ENCODE data around the gene LMO1.

Gene LMO1

DNA sequence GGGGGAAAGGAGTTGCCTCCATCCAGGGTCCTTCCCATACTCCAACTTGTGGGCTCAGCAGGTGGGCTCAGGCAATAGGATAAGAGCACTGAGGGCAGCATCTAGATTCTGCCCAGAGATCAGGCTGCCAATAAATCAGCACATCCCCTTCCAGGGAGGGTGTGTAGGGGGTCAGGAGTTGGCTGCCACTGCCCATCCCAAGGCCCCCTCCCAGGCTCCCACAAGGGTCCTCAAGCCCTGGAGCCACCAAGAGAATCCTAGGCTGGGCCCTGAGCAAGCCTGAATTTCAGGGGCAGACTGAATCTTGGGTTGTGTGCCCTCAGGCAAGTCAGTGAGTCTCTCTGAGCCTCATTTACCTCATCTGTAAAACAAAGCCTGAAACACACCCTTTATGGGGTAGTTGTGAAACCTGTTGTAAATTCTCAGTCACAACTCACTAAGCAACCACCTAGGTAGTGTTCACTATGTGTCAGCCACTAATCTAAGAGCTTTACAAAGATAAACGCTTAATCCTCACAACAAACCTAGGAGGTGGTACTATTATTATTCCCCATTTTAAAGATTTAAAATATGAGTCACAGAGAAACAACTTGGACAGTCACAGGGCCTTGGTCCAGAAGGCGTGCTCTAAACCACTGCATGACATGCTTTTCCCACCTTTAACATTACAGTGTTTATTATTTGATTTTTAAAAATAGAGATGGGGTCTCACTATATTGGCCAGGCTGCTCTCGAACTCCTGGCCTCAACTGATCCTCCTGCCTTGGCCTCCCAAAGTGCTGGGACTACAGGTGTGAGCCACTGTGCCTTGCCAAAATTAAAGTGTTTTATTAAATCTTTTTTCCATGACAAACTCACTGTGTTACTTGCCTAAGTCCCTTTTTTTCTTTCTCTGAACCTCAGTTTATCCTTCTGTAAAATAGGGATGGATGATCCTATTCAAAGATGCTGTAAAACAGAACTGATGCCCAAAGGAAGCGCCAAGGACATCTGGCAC lies 36.2 kb downstream of the LMO1 start:
- TF ChIP-seq CTCF (IDR thresholded peaks at IDR 0.05; ENCODE audit: insufficient read depth, low read length, missing control alignments) = no peak
- POLR2A ChIA-PET = no interaction called here
- CTCF ChIA-PET = interaction anchor here (1.0 to 6.9 kb wide), 11 partner anchors 8 to 732 kb away, joined by 3 to 42 read pairs (median 5); partner anchors contain the start of gene LMO1
- DNase-seq (ENCODE audit: low read depth, low spot score) = no peak
- H3K4me3 ChIP-seq (ENCODE audit: low read depth, low read length) = no peak overlapping the region

DNA sequence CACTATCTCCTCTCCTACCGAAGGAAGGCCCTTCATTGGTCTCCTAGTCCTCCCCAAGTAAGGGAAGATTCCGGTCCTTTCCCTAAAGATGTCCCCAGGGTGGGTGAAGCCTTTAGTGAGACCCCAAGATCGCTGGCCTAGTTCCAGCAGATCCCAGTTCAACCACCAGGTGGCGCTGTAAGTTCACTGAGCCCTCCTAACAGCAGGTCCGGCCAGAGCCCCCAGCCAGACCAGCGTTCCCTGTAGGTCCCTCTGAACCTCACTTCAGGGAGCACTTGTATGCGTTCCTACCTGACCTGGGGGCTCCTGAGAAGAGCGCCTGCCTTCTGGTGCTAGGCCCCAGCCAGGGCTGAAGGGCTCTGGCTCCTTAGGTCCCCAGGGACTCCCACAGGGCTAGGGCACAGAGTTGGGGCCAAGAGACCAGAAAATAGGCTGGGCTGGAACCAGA lies 38.1 kb downstream of the LMO1 start:
- ChIA-PET CTCF (interaction anchor here (1.6 to 10.1 kb wide), 5 partner anchors 11 to 341 kb away, joined by 5 to 151 read pairs (median 13); partner anchors contain the start of gene LMO1), POLR2A (no interaction called here)
- TF ChIP-seq CTCF (IDR thresholded peaks at IDR 0.05; ENCODE audit: insufficient read depth, low read length, missing control alignments) = peak; percentile 83
- no peak overlapping the region for H3K4me3 ChIP-seq (ENCODE audit: low read depth, low read length)
- no peak for DNase-seq (ENCODE audit: low read depth, low spot score)

DNA sequence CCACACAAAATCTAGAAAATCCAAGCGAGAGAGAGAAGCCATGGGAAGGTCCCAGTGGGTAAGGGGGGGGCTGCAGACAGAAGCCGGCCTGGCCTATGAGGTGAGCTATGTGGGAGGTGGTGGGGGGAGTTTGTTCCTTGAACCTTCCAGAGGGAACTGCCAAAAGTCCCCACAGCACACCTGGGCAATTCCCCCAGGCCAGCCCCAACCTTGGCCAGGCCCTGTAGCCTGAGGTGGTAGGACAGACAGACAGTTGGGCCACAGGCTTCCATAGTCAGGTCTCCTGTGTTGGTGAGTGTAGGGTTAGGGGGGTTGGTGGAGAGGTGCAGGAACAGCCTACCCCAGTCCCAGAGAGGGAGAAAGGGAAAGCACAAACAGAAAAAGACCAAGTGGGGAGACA lies 39.0 kb downstream of the LMO1 start:
- H3K4me3 ChIP-seq (ENCODE audit: low read depth, low read length) = no peak overlapping the region
- ChIA-PET CTCF (interaction anchor here (0.8 to 10.1 kb wide), 8 partner anchors 9 to 342 kb away, joined by 3 to 151 read pairs (median 10); partner anchors contain the start of gene LMO1), POLR2A (no interaction called here)
- no peak for DNase-seq (ENCODE audit: low read depth, low spot score)
- TF ChIP-seq CTCF (IDR thresholded peaks at IDR 0.05; ENCODE audit: insufficient read depth, low read length, missing control alignments) = no peak

GRCh38 chr11:8224161-8224591 lies 39.5 kb downstream of the LMO1 start:
- no peak for TF ChIP-seq CTCF (IDR thresholded peaks at IDR 0.05; ENCODE audit: insufficient read depth, low read length, missing control alignments)
- no peak for DNase-seq (ENCODE audit: low read depth, low spot score)
- ChIA-PET POLR2A (no interaction called here), CTCF (interaction anchor here (0.8 to 10.1 kb wide), 11 partner anchors 9 to 342 kb away, joined by 3 to 151 read pairs (median 7); partner anchors contain the start of gene LMO1)
- no peak overlapping the region for H3K4me3 ChIP-seq (ENCODE audit: low read depth, low read length)

DNA sequence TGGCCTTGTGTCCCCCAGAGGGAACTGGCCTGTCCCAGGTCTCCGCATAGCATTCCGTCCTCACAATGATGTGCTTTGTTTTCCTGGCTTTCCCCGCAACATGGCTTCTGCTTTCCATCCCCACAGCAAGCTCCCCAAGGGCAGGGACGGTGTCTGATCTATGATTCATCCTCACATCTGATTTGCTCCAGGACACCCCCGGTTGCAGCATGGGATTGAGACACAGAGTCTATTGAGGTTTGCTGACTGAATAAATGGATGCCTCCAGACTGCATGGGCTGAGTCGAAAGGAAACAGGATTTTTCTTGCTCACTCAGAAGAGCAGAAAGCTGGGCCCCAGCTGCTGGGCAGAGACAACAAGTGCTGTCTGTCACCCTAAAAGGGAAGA lies 40.2 kb downstream of the LMO1 start:
- no peak for DNase-seq (ENCODE audit: low read depth, low spot score)
- no peak for TF ChIP-seq CTCF (IDR thresholded peaks at IDR 0.05; ENCODE audit: insufficient read depth, low read length, missing control alignments)
- POLR2A ChIA-PET = no interaction called here
- CTCF ChIA-PET = interaction anchor here (0.8 to 10.1 kb wide), 9 partner anchors 9 to 736 kb away, joined by 3 to 151 read pairs (median 9); partner anchors contain the start of gene LMO1
- H3K4me3 ChIP-seq (ENCODE audit: low read depth, low read length) = no peak overlapping the region
